ENCODE results near the gene MAST1. TPM values are rescaled to one million over a fixed set of nuclear protein-coding genes. Genes with fewer than 3 reads are reported as not detected.
A peak's percentile ranks its signal among the peaks of the same experiment; 100 is the strongest.

MAST1 gene
- total RNA-seq: 10 to 100 TPM in 2 of 4 donors, 1 to 10 TPM in 2; 5.9 to 20.8 (median 10.3) TPM

DNA sequence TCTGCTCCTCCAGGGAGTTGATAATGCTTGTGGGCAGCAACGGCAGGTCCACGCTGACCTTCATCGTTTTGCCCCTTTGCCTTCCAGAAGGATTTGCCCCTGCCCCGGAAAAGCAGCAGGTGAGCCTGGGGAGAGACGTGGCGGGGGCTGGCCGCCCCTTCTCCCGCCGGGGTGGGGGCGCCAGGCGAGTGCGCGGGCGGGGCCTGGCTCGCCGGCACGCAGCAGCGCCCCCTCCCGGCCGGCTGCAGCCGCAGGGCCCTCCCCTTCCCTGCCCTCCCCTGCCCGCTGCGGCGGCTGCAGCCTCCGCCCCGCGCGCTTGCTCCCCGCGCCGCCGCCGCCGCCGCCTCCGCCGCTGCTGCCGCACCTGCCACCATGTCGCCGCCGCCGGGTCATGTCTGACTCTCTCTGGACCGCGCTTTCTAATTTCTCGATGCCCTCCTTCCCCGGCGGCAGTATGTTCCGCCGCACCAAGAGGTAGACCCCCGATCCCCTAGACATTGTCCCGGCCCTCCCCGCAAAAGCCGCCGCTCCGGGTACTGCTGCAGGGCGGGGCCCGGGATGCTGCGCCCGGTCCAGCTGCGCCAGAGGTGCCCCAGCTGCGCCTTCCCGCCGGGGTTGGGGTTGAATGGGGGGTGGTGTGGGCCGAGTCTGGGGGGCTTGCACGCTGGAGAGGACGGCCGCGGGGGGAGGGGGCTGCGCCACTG is at the start of gene MAST1:
MAST1 (plus strand) TSS at position 334 of the 704 bp plus-strand sequence; CDS start at position 392, 58 bp downstream.
- intact Hi-C loops (cut with DNase I; ENCODE audit: low total_unique reads): no loop called here
- WGBS, 2 donors: 1 to 4% methylated on average over 19 to 68 of the region's 69 CpGs
- H3K4me3 ChIP-seq (ENCODE audit: low read depth, poor library complexity, severe bottlenecking): peak within 1 kb of the TSS; percentile 26
- no peak for TF ChIP-seq POLR2A (IDR thresholded peaks at IDR 0.05)
- TF ChIP-seq CTCF (IDR thresholded peaks at IDR 0.05): no peak
- no peak for DNase-seq (ENCODE audit: low spot score in 2 of 2)

DNA sequence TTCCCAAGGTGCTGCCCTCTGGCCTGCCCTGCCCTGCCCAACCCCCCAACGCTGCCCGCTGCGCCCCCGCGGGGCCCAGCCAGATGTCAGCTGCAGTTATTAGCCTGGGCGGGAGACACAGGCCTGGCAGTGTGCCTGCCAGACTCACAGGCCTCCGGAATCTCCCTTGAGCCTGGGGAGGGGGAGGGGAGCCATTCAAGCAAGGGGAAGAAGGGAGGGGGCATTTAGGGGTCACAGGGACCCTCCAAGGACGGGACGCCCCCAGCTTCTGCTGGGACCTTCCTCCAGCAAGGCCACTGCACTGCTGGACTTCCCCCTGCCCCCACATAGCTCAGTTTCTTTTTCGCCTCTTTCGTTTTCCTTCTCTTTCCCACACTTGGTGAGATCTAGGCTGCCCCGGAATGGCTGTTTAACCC is 49.6 kb upstream of the MAST1 start:
- 3% methylated on average over 7 to 9 of the region's 12 CpGs for WGBS, 2 donors
- no peak overlapping the region for H3K4me3 ChIP-seq (ENCODE audit: low read depth, poor library complexity, severe bottlenecking)
- peak; percentile 72 to 94 for DNase-seq (ENCODE audit: low spot score in 2 of 2)
- intact Hi-C loops (cut with DNase I; ENCODE audit: low total_unique reads): no loop called here
- no peak for TF ChIP-seq CTCF (IDR thresholded peaks at IDR 0.05)
- no peak for TF ChIP-seq POLR2A (IDR thresholded peaks at IDR 0.05)

GRCh38 chr19:12789098-12789903 is 49.0 kb upstream of the MAST1 start:
- 0 to 1% methylated on average over 11 to 26 of the region's 46 CpGs for WGBS, 2 donors
- TF ChIP-seq CTCF (IDR thresholded peaks at IDR 0.05) (no peak), POLR2A (IDR thresholded peaks at IDR 0.05) (no peak)
- intact Hi-C loops (cut with DNase I; ENCODE audit: low total_unique reads): no loop called here
- DNase-seq (ENCODE audit: low spot score in 2 of 2): peak in 1 of 2 donors; percentile 49
- peak overlapping the region; percentile 28 for H3K4me3 ChIP-seq (ENCODE audit: low read depth, poor library complexity, severe bottlenecking)

- DNase-seq (ENCODE audit: low spot score in 2 of 2): peak; percentile 94 to 99
- intact Hi-C loops (cut with DNase I; ENCODE audit: low total_unique reads): no loop called here
- TF ChIP-seq CTCF (IDR thresholded peaks at IDR 0.05) (peak in 1 of 3 donors; percentile 11), POLR2A (IDR thresholded peaks at IDR 0.05) (peak in 1 of 2 donors; percentile 70)
- WGBS, 2 donors: 0 to 2% methylated on average over 11 to 44 of the region's 56 CpGs
- peak overlapping the region; percentile 27 for H3K4me3 ChIP-seq (ENCODE audit: low read depth, poor library complexity, severe bottlenecking)
Observed at GRCh38 chr19:12789904-12790619, 48.3 kb upstream of the MAST1 start.

- no peak for TF ChIP-seq CTCF (IDR thresholded peaks at IDR 0.05)
- TF ChIP-seq POLR2A (IDR thresholded peaks at IDR 0.05): no peak
- peak overlapping the region; percentile 27 for H3K4me3 ChIP-seq (ENCODE audit: low read depth, poor library complexity, severe bottlenecking)
- intact Hi-C loops (cut with DNase I; ENCODE audit: low total_unique reads): no loop called here
- 1% methylated on average over 15 to 17 of the region's 22 CpGs for WGBS, 2 donors
- DNase-seq (ENCODE audit: low spot score in 2 of 2): peak in 1 of 2 donors; percentile 38
Observed at GRCh38 chr19:12790628-12791344, 47.5 kb upstream of the MAST1 start.
